Stimulated activated CD4-positive, alpha-beta T cell treated with anti-CD3 and anti-CD28 coated beads, Interleukin-4, amount 100 ng/mL, for 4 hours (primary cell): ENCODE data around the gene CNN1.
A peak's percentile ranks its signal among the peaks of the same experiment; 100 is the strongest.

Source experiments
- DNase-seq, 2 experiments: peaks; one replicate each; pipeline ENCODE4 v3.0.0-alpha.2; 2020

CNN1 gene

DNA sequence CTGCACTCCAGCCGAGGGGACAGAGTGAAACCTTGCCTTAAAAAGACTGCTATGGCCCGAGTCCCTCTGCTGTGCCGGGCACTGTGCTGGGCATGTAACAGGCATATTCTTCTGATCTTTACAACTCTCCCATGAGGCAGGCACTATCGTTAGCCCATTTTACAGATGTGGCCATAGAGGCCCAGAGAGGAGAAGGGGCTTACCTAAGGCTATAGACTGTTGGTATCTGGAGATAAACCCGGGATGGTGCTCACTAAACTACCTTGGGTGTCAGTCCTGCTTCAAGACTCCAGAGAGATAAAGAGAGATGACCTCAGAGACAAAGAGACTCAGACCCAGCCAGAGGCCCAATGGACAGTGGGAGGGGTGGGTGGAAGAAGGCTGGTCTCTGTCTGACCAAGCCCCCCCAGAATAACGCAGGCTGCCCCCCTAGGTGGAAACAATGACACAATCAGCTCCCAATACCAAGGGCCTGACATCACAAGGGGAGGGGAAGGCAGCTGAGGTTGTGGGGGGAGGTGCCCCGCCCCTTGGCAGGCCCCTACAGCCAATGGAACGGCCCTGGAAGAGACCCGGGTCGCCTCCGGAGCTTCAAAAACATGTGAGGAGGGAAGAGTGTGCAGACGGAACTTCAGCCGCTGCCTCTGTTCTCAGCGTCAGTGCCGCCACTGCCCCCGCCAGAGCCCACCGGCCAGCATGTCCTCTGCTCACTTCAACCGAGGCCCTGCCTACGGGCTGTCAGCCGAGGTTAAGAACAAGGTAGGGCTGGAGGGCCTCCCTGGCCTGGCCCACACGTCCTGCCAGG lies at the start of gene CNN1:
CNN1 (plus strand) TSS at position 620 of the 805 bp plus-strand sequence; CDS start at position 697, 77 bp downstream.
- no peak for DNase-seq

DNA sequence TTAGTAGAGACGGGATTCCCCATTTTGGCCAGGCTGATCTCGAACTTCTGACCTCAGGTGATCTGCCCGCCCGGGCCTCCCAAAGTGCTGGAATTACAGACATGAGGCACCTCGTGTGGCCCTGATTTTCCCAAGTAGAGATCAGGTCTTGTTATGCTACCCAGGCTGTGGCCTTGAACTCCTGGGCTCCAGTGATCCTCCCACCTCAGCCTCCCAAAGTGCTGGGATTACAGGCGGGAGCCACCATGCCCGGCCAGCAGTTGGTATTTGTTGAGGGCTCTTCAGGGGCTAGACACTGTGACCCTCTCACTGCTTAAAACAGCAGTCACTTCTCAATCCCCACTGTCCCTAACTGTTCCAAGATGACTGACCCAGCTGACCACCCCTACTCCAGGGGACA lies 49.3 kb upstream of the CNN1 start:
- no peak for DNase-seq

- DNase-seq = no peak
Measured at GRCh38 chr19:11494634-11495285, 43.9 kb upstream of the CNN1 start.

GRCh38 chr19:11495481-11495880 lies 43.2 kb upstream of the CNN1 start:
- no peak for DNase-seq

- no peak for DNase-seq
Measured at GRCh38 chr19:11495885-11496284, 42.8 kb upstream of the CNN1 start.

- DNase-seq = peak; percentile 55 to 63
Measured at GRCh38 chr19:11496391-11497163, 42.1 kb upstream of the CNN1 start.

GRCh38 chr19:11499220-11499726 lies 39.4 kb upstream of the CNN1 start:
- DNase-seq = no peak

GRCh38 chr19:11499890-11500420 lies 38.7 kb upstream of the CNN1 start:
- no peak for DNase-seq

DNA sequence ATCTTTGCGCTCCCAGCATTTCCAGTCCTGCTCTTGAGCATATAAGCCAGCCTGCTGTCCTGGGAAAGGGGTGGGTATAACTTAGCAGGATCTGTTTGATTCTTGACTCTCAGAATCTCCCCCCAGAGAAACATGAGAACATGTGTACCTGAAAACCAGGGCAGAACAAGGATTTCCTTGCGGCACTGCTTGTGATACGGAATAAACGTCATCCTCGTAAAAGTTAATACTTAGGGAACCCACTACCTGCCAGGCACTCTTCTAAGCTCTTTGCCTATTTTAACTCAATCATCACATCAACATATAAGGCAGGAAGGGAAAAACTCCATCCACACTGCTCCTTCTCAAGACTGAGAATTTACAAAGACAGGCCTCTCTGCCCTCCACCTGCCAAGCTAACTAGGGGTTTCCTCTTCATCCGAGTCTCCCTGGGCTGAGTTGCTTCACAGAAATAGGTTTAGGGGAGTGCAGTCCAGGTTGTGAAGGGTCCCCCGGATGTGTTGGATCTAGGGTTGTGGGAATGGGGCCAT lies 34.1 kb upstream of the CNN1 start:
- no peak for DNase-seq

DNA sequence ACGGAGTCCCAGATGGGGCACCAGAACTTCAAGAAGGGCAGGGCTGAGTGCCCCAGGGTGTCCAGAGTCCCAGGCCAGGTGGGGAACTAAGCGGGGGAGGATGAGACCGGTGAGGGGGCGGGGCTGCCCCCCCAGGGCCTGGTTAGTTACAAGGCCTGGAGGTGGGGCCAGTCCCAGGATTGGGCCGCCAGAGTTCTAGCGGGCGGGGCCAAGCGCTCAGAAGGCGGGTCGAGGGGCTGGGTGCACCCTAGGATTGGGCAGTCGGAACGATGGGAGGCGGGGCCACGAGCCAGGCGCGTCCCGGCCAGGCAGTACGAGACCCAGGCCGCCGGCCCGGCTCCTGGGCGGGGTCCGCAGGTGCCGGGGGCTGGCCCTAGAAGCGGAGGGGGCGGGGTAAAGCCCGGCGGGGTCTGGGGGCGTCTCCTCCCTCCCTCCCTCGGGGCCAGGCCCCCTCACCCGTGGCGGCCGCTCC lies 33.6 kb upstream of the CNN1 start:
- DNase-seq = peak; percentile 95 to 96

GRCh38 chr19:11505504-11506100 lies 33.0 kb upstream of the CNN1 start, which contains the start of gene ZNF653:
TSS of gene ZNF653 (minus strand) at chr19:11505839. CDS start at chr19:11505786, 53 bp downstream.
- peak; percentile 89 to 94 for DNase-seq

- DNase-seq = no peak
Measured at GRCh38 chr19:11506101-11506555, 32.5 kb upstream of the CNN1 start.

DNA sequence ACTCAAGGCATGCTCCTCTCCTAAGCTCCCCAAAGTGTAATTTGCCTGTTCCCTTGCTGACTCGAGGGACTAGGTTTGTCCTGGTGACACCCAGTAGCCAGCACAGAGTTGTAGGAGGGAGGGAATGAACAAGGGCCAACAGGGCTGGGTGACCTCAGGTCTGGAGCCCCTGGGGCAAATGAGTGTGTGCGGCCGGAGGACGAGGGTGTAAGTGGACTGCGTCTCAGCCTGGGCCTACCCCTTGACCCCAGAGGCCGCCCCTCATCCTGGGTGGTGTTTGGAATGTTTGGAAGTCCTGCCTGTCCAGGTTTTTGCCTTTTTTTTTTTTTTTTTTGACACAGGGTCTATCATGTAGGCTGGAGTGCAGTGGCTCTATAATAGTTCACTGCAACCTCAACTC lies 31.7 kb upstream of the CNN1 start:
- no peak for DNase-seq

GRCh38 chr19:11507370-11508078 lies 31.1 kb upstream of the CNN1 start:
- no peak for DNase-seq

GRCh38 chr19:11510444-11510843 lies 28.2 kb upstream of the CNN1 start:
- DNase-seq = no peak

DNA sequence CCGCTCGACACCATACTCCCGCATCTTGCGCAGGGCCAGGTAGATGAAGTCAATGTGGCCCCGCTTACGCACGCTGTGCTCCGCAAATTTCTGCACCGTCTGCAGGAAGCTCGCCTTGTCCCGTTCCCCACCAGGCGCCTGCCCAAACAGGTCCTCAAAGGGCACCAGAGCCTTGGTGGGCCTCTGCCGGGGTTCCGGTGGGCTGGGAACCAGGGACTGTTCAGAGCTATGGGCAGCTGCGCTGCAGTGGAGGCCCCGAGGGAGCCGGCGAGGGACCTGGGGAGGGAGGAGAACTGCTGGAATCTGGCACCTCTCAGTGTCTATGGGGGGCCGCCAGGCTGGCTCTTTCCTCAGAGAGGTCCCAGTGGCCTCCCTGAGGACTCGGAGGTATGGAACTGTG lies 24.7 kb upstream of the CNN1 start:
- no peak for DNase-seq

DNA sequence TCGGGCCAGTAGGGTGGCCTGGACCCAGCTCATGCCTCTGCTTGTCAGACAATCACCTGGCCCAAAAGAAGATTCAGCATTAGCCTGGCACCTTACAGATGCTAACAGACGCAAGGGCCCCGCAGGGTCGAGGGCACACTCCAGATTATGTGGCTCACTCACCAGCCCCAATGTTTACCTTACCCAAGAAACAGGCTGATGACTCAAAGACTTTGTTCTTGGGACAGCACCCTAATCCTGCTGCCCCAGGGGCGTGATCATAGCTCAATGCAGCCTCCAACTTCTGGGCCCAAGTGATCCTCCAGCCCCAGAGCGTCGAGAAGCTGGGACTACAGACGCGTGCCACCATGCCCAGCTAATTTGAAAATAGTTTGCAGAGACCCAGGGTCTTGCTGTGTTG lies 19.5 kb upstream of the CNN1 start:
- no peak for DNase-seq

DNA sequence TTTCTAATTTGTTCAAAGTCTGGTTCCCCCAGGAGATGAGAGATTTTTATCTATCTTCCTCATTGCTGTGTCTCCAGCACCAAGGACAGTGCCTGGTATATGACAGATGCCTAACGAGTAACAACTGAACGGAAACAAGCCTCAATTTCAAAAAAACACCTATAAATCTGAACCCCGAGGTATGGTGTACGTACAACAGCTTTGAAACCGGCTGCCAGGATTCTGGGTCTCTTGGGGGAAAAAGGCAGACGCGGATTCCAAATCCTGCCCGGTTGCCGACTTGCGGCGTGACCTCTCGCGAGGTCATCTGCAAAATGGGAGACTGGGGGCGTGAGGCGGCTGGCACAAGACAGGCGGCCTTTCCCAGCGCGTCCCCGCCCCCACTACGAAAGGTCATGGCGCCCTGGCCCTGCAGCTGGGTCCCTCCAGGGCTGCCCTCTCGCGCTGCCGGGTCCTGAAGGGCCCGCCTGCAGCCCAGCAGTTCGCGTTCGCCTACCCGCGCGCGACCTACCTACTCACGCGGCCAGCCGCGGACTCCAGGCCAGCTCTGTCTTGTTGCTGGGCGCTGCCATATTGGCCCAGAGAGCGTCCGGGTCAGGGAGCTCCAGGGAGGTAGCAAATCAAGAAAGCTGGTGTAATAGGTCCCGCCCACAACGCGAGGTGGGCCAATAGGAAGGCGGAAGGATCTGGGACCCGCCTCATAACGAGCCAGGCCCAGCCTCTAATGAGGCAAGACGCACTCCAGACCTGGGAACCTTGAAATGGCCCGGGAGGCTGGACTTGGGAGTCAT lies 9.9 kb upstream of the CNN1 start, which contains the start of gene ECSIT:
ECSIT (minus strand) TSS at position 584 of the 791 bp plus-strand sequence. CDS start 9,964 bp downstream, outside the sequence.
- peak; percentile 88 to 91 for DNase-seq

DNA sequence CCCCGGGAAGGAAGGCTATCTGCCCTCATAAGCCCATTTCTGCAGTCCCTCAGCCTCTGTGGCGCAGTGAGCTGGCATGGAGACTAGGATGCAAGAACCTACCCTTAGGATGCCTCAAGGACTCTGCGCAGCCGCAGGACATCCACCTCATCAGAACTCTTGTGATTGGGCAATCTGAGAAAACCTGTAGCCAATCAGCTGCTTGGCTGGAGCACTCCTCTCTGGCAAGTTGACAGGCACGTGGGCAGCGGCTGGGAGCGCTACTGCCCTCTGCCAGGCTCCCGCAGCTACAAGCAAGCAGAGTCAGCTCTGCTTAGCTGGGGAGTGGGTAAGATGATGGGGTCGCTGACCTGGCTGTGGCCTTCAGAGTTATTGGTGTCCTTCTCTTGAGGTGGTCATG lies 8.2 kb upstream of the CNN1 start:
- DNase-seq = peak; percentile 19 to 33

DNA sequence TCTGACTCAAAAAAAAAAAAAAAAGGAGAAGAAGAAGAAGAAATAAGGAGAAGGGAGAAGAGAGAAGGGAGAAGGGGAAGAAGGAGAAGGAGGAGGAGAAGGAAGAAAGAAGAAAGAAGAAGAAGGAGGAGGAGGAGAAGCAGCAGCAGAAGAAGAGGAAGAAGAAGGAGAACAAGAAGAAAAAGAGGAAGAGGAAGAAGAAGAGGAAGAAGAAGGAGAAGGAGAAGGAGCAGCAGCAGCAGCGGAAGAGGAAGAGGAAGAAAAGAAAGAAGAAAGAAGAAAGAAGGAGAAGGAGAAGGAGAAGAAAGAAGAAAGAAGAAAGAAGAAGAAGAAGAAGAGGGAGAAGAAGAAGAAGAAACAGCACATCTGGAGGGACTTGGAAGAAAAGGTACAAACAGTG lies 4.1 kb upstream of the CNN1 start:
- no peak for DNase-seq
